Activated CD4-positive, alpha-beta T cell treated with anti-CD3 and anti-CD28 coated beads, Interleukin-2, amount 50 U/mL, for 4 hours (primary cell): ENCODE results near the gene KCNMA1.

Experiments used
- DNase-seq, 2 experiments: peaks; one replicate each; pipeline ENCODE4 v3.0.0-alpha.2; 2020

The KCNMA1 gene

GRCh38 chr10:76990561-76990960 is 647.0 kb downstream of the KCNMA1 start:
- no peak for DNase-seq

GRCh38 chr10:76984559-76985443 is 652.8 kb downstream of the KCNMA1 start:
- DNase-seq = peak; percentile 37 to 39

- no peak for DNase-seq
These were observed 654.0 kb downstream of the KCNMA1 start for GRCh38 chr10:76983624-76984023.

- no peak for DNase-seq
These were observed 654.9 kb downstream of the KCNMA1 start for GRCh38 chr10:76982671-76983070.

- DNase-seq = no peak
These were observed 656.4 kb downstream of the KCNMA1 start for GRCh38 chr10:76981251-76981650.

- DNase-seq = no peak
These were observed 659.7 kb downstream of the KCNMA1 start for GRCh38 chr10:76977901-76978300.

GRCh38 chr10:76977046-76977445 is 660.6 kb downstream of the KCNMA1 start:
- DNase-seq = no peak

GRCh38 chr10:76976142-76976541 is 661.5 kb downstream of the KCNMA1 start:
- DNase-seq = no peak

GRCh38 chr10:76975126-76975525 is 662.5 kb downstream of the KCNMA1 start:
- DNase-seq = no peak

- DNase-seq = no peak
These were observed 663.5 kb downstream of the KCNMA1 start for GRCh38 chr10:76974017-76974691.

GRCh38 chr10:76973091-76974016 is 664.3 kb downstream of the KCNMA1 start:
- DNase-seq = no peak

- no peak for DNase-seq
These were observed 665.1 kb downstream of the KCNMA1 start for GRCh38 chr10:76972541-76972940.

- DNase-seq = no peak
These were observed 665.9 kb downstream of the KCNMA1 start for GRCh38 chr10:76971547-76972170.

GRCh38 chr10:76970711-76971519 is 666.7 kb downstream of the KCNMA1 start:
- DNase-seq = no peak

- DNase-seq = no peak
These were observed 668.2 kb downstream of the KCNMA1 start for GRCh38 chr10:76969366-76969948.

- DNase-seq = no peak
These were observed 669.1 kb downstream of the KCNMA1 start for GRCh38 chr10:76968483-76968882.

- DNase-seq = no peak
These were observed 674.8 kb downstream of the KCNMA1 start for GRCh38 chr10:76962851-76963250.

GRCh38 chr10:76961841-76962240 is 675.8 kb downstream of the KCNMA1 start:
- no peak for DNase-seq

- no peak for DNase-seq
These were observed 678.5 kb downstream of the KCNMA1 start for GRCh38 chr10:76959111-76959510.

- no peak for DNase-seq
These were observed 682.8 kb downstream of the KCNMA1 start for GRCh38 chr10:76954838-76955237.

- DNase-seq = no peak
These were observed 687.3 kb downstream of the KCNMA1 start for GRCh38 chr10:76950354-76950753.
